Measurements from ENCODE around the gene PPP3R2.

GRCh38 chr9:101574731-101575333 lies 19.9 kb downstream of the PPP3R2 start:
- TF ChIP-seq CTCF (IDR thresholded peaks at IDR 0.05; ENCODE audit: borderline replicate concordance, extremely low read depth, low read length, poor library complexity, severe bottlenecking): no peak
- no peak for TF ChIP-seq EZH2 (IDR thresholded peaks at IDR 0.05; ENCODE audit: borderline replicate concordance, low read depth, low read length, severe bottlenecking)

All from DND-41 (cell line).